SK-N-MC (cell line): Measurements from ENCODE around the gene RPGR.

Experiments used
- EZH2 ChIP-seq: fragments of 200-600 bp; sonication (generic); IDR thresholded peaks from one replicate; pipeline ENCODE4 v1.6.1; 2017; ENCODE audit warnings: antibody characterized with exemption
- POLR2AphosphoS5 ChIP-seq: IDR thresholded peaks from 2 replicates; pipeline ENCODE4 v1.6.1; 2012; ENCODE audit warnings: mild to moderate bottlenecking, low read depth, low read length, borderline replicate concordance

GRCh38 chrX:38356401-38356800, 29.1 kb upstream of the RPGR start:
- TF ChIP-seq POLR2AphosphoS5 (no peak), EZH2 (no peak)
